NT2/D1 (cell line): Measurements from ENCODE around the gene ZSWIM3.

Source experiments
- DNase-seq: peaks from one replicate; pipeline ENCODE4 v3.0.0-alpha.2; 2011; ENCODE audit warnings: low read depth, low spot score
- H3K27me3 ChIP-seq: 2 replicates; pipeline ENCODE4 v1.6.0; 2011; ENCODE audit warnings: mild to moderate bottlenecking; ENCODE audit not compliant: insufficient read length, insufficient read depth
- H3K36me3 ChIP-seq: 2 replicates; pipeline ENCODE4 v1.6.1; 2011; ENCODE audit warnings: mild to moderate bottlenecking, low read length, mixed read lengths; ENCODE audit not compliant: insufficient read depth, insufficient read length
- H3K4me1 ChIP-seq: 2 replicates; pipeline ENCODE4 v1.5.1; 2011; ENCODE audit not compliant: insufficient read depth, insufficient read length
- H3K4me3 ChIP-seq: 2 replicates; pipeline ENCODE4 v1.5.1; 2011; ENCODE audit warnings: low read depth; ENCODE audit not compliant: insufficient read length
- H3K9ac ChIP-seq: 2 replicates; pipeline ENCODE4 v1.6.0; 2011; ENCODE audit warnings: low read depth; ENCODE audit not compliant: insufficient read length
- H3K9me3 ChIP-seq: 2 replicates; pipeline ENCODE4 v1.5.1; 2011; ENCODE audit warnings: mild to moderate bottlenecking, low read length; ENCODE audit not compliant: insufficient read depth
- SUZ12 ChIP-seq: IDR thresholded peaks from 2 replicates; pipeline ENCODE4 v1.6.1; 2011; ENCODE audit not compliant: insufficient read length, insufficient read depth; ENCODE audit errors: extremely low read depth
- YY1 ChIP-seq: IDR thresholded peaks from 2 replicates; pipeline ENCODE4 v1.6.1; 2011; ENCODE audit not compliant: insufficient read length, insufficient read depth
- ZNF274 ChIP-seq: IDR thresholded peaks from 2 replicates; pipeline ENCODE4 v1.6.1; 2011; ENCODE audit warnings: mild to moderate bottlenecking, low read depth, low read length

ZSWIM3 gene

GRCh38 chr20:45874576-45874975, 17.2 kb downstream of the ZSWIM3 start:
- DNase-seq, result no peak
- Histone ChIP-seq H3K9me3 (no peaks in the 10 kb centered on the region), H3K9ac (no peak overlapping the region), H3K4me3 (no peak overlapping the region), H3K27me3 (no peaks in the 10 kb centered on the region), H3K36me3 (peaks cover 17% of the 10 kb centered on the region), H3K4me1 (peaks cover 7% of the 10 kb centered on the region)
- TF ChIP-seq SUZ12 (no peak), ZNF274 (no peak), YY1 (no peak)

- DNase-seq, result no peak
- TF ChIP-seq SUZ12, result no peak
- no peak for TF ChIP-seq ZNF274
- no peak for TF ChIP-seq YY1
- no peaks in the 10 kb centered on the region for H3K9me3 ChIP-seq
- H3K4me1 ChIP-seq, result peaks cover 7% of the 10 kb centered on the region
- no peaks in the 10 kb centered on the region for H3K27me3 ChIP-seq
- no peak overlapping the region for H3K4me3 ChIP-seq
- H3K36me3 ChIP-seq, result peaks cover 26% of the 10 kb centered on the region
- no peak overlapping the region for H3K9ac ChIP-seq
Observed at GRCh38 chr20:45878076-45878761, 20.8 kb downstream of the ZSWIM3 start.

GRCh38 chr20:45880988-45881788, 23.8 kb downstream of the ZSWIM3 start, which contains the start of gene ZSWIM1:
Gene ZSWIM1, plus strand, starts transcription at chr20:45881227. Its CDS starts 1,366 bp downstream, at chr20:45882593.
- peak; percentile 74 for TF ChIP-seq YY1
- TF ChIP-seq SUZ12, result no peak
- Histone ChIP-seq H3K4me1 (peaks cover 7% of the 10 kb centered on the region), H3K9ac (peak within 1 kb of the TSS; percentile 96), H3K36me3 (peaks cover 39% of the 10 kb centered on the region), H3K9me3 (no peaks in the 10 kb centered on the region), H3K27me3 (no peaks in the 10 kb centered on the region), H3K4me3 (peak within 1 kb of the TSS; percentile 94)
- peak; percentile 99 for DNase-seq

- no peak overlapping the region for H3K9ac ChIP-seq
- H3K4me3 ChIP-seq, result no peak overlapping the region
- TF ChIP-seq ZNF274 (no peak), SUZ12 (no peak), YY1 (no peak)
- no peak for DNase-seq
- no peaks in the 10 kb centered on the region for H3K9me3 ChIP-seq
- no peaks in the 10 kb centered on the region for H3K27me3 ChIP-seq
- H3K36me3 ChIP-seq, result peaks cover 38% of the 10 kb centered on the region
- H3K4me1 ChIP-seq, result peaks cover 7% of the 10 kb centered on the region
Observed at GRCh38 chr20:45882469-45883099, 25.2 kb downstream of the ZSWIM3 start.

- Histone ChIP-seq H3K4me1 (peaks cover 4% of the 10 kb centered on the region), H3K9me3 (no peaks in the 10 kb centered on the region), H3K4me3 (no peak overlapping the region), H3K27me3 (no peaks in the 10 kb centered on the region), H3K36me3 (peaks cover 33% of the 10 kb centered on the region), H3K9ac (no peak overlapping the region)
- TF ChIP-seq YY1, result no peak
- no peak for TF ChIP-seq ZNF274
- no peak for TF ChIP-seq SUZ12
- DNase-seq, result no peak
Observed at GRCh38 chr20:45883100-45883469, 25.7 kb downstream of the ZSWIM3 start.

- DNase-seq, result no peak
- Histone ChIP-seq H3K9me3 (no peaks in the 10 kb centered on the region), H3K4me3 (no peak overlapping the region), H3K4me1 (peaks cover 4% of the 10 kb centered on the region), H3K9ac (peak overlapping the region; percentile 26), H3K27me3 (no peaks in the 10 kb centered on the region), H3K36me3 (peaks cover 33% of the 10 kb centered on the region)
- TF ChIP-seq SUZ12 (no peak), YY1 (no peak), ZNF274 (no peak)
Observed at GRCh38 chr20:45886590-45887345, 29.4 kb downstream of the ZSWIM3 start.

GRCh38 chr20:45887346-45887715, 29.9 kb downstream of the ZSWIM3 start, which contains the start of gene SPATA25:
Gene SPATA25, minus strand, starts transcription at chr20:45887622. Its CDS starts 32 bp downstream, at chr20:45887590.
- H3K36me3 ChIP-seq, result peaks cover 33% of the 10 kb centered on the region
- H3K4me3 ChIP-seq, result no peak within 1 kb of the TSS
- peak within 1 kb of the TSS; percentile 26 for H3K9ac ChIP-seq

More at GRCh38 chr20:45887346-45887715, 29.9 kb downstream of the ZSWIM3 start, which contains the start of gene SPATA25:
- Histone ChIP-seq H3K4me1 (peaks cover 4% of the 10 kb centered on the region), H3K9me3 (no peaks in the 10 kb centered on the region), H3K27me3 (no peaks in the 10 kb centered on the region)
- no peak for DNase-seq
- TF ChIP-seq ZNF274 (no peak), YY1 (no peak), SUZ12 (no peak)
